IMR-90 (cell line): ENCODE results near the gene PRKN. TPM values are rescaled to one million over a fixed set of nuclear protein-coding genes. Genes with fewer than 3 reads are reported as not detected.

Experiments
- ATAC-seq: fragments of 200-7000 bp; cut with Tn5 transposase; 2 replicates; pipeline ENCODE4 v1.9.1; 2020; ENCODE audit warnings: low read depth, mild to moderate bottlenecking, moderate library complexity
- BruUV-seq: library from RNA; stranded (reverse); fragments of 400-500 nt; replicated peaks from 2 replicates; lab custom pipeline; 2021; lab: Mats Ljungman, UMichigan
- CTCF ChIA-PET: fragments of 300-600 bp; formaldehyde crosslinking; extraction: SDS; loops from one replicate; lab custom pipeline; 2021; ENCODE audit warnings: antibody characterized with exemption; lab: Yijun Ruan, JAX
- POLR2A ChIA-PET: fragments of 300-600 bp; sonication (Branson Sonifier 250); formaldehyde crosslinking; loops from one replicate; lab custom pipeline; 2022; ENCODE audit warnings: antibody characterized with exemption; ENCODE audit not compliant: unreplicated experiment; lab: Charles Lee
- DNase-seq: peaks from one replicate; pipeline ENCODE4 v3.0.0; 2013
- H2AFZ ChIP-seq: replicated peaks from 2 replicates; pipeline ENCODE3; 2013; ENCODE audit warnings: low read length, mild to moderate bottlenecking; ENCODE audit not compliant: poor library complexity
- H2AK5ac ChIP-seq: 2 replicates; pipeline ENCODE4 v1.6.1; 2013; ENCODE audit warnings: low read depth, low read length, inconsistent platforms
- H2AK9ac ChIP-seq: replicated peaks from 2 replicates; pipeline ENCODE3; 2013; ENCODE audit warnings: mild to moderate bottlenecking, low read depth, low read length, moderate library complexity; ENCODE audit not compliant: poor library complexity
- H2BK120ac ChIP-seq: 2 replicates; pipeline ENCODE4 v1.6.1; 2013; ENCODE audit warnings: low read depth, low read length, inconsistent platforms
- H2BK15ac ChIP-seq: 3 replicates; pipeline ENCODE4 v1.6.1; 2013; ENCODE audit warnings: low read depth, low read length, inconsistent platforms
- H2BK20ac ChIP-seq: 2 replicates; pipeline ENCODE4 v1.6.1; 2013; ENCODE audit warnings: low read depth, mild to moderate bottlenecking, inconsistent platforms, low read length, moderate library complexity
- H2BK5ac ChIP-seq: 2 replicates; pipeline ENCODE4 v1.6.1; 2013; ENCODE audit warnings: mild to moderate bottlenecking, low read depth, low read length, inconsistent platforms; ENCODE audit not compliant: poor library complexity, severe bottlenecking
- H3K14ac ChIP-seq: replicated peaks from 2 replicates; pipeline ENCODE4 v1.6.1; 2013; ENCODE audit warnings: low read depth, low read length, inconsistent platforms
- H3K18ac ChIP-seq: 2 replicates; pipeline ENCODE4 v1.6.1; 2013; ENCODE audit warnings: low read depth, low read length, control low read depth
- H3K23ac ChIP-seq: 2 replicates; pipeline ENCODE4 v1.6.1; 2013; ENCODE audit warnings: low read depth, low read length, inconsistent platforms
- H3K27ac ChIP-seq: 2 replicates; pipeline ENCODE4 v1.5.1; 2013; ENCODE audit warnings: mild to moderate bottlenecking, control low read depth, low read length; ENCODE audit not compliant: insufficient read depth
- H3K27me3 ChIP-seq: 2 replicates; pipeline ENCODE4 v1.6.1; 2013; ENCODE audit warnings: low read length; ENCODE audit not compliant: control insufficient read depth, insufficient read depth
- H3K36me3 ChIP-seq: 2 replicates; pipeline ENCODE4 v1.6.1; 2013; ENCODE audit warnings: low read length, mixed read lengths; ENCODE audit not compliant: control insufficient read depth, insufficient read depth
- H3K4ac ChIP-seq: 2 replicates; pipeline ENCODE4 v1.6.1; 2013; ENCODE audit warnings: low read depth, low read length, inconsistent platforms
- H3K4me1 ChIP-seq: 2 replicates; pipeline ENCODE4 v1.6.1; 2013; ENCODE audit warnings: low read length, mixed read lengths; ENCODE audit not compliant: control insufficient read depth, insufficient read depth
- H3K4me2 ChIP-seq: 2 replicates; pipeline ENCODE4 v1.6.1; 2013; ENCODE audit warnings: low read depth, mild to moderate bottlenecking, control low read depth, low read length, moderate library complexity
- H3K4me3 ChIP-seq: 2 replicates; pipeline ENCODE4 v1.5.1; 2013; ENCODE audit warnings: low read depth, mild to moderate bottlenecking, control low read depth, low read length, moderate library complexity; ENCODE audit not compliant: insufficient read depth
- H3K56ac ChIP-seq: 2 replicates; pipeline ENCODE4 v1.6.1; 2013; ENCODE audit warnings: low read length, inconsistent platforms; ENCODE audit not compliant: insufficient read depth; ENCODE audit errors: extremely low read depth
- H3K79me1 ChIP-seq, 2 experiments: 2 replicates each; pipeline ENCODE4 v1.6.1; 2013; ENCODE audit warnings: low read length in 2 of 2, inconsistent platforms in 1 of 2, low read depth in 1 of 2
- H3K9ac ChIP-seq: 2 replicates; pipeline ENCODE4 v1.6.1; 2013; ENCODE audit warnings: low read depth, low read length, control low read depth
- H3K9me1 ChIP-seq: 2 replicates; pipeline ENCODE4 v1.6.1; 2013; ENCODE audit warnings: low read length, inconsistent platforms; ENCODE audit not compliant: insufficient read depth
- H3K9me3 ChIP-seq: 2 replicates; pipeline ENCODE4 v1.6.1; 2013; ENCODE audit warnings: low read length; ENCODE audit not compliant: control insufficient read depth, insufficient read depth
- H4K20me1 ChIP-seq: 2 replicates; pipeline ENCODE4 v1.6.1; 2013; ENCODE audit warnings: low read length, inconsistent platforms; ENCODE audit not compliant: insufficient read depth
- H4K5ac ChIP-seq: 2 replicates; pipeline ENCODE4 v1.6.1; 2013; ENCODE audit warnings: mild to moderate bottlenecking, low read depth, low read length, control low read depth
- H4K8ac ChIP-seq, 2 experiments: 2 replicates each; pipeline ENCODE4 v1.6.1; 2013; ENCODE audit warnings: low read depth in 2 of 2, low read length in 2 of 2, control low read depth in 1 of 2, inconsistent platforms in 1 of 2
- H4K91ac ChIP-seq: 2 replicates; pipeline ENCODE4 v1.6.1; 2013; ENCODE audit warnings: low read depth, low read length, inconsistent platforms; ENCODE audit not compliant: insufficient read depth
- BHLHE40 ChIP-seq: fragments of 150-350 bp; IDR thresholded peaks from 2 replicates; pipeline ENCODE4 v1.6.1; 2016; ENCODE audit warnings: mild to moderate bottlenecking, low read depth, low read length
- CTCF ChIP-seq: conservative IDR thresholded peaks from 2 replicates; pipeline ENCODE4 v1.5.1; 2012; ENCODE audit warnings: mild to moderate bottlenecking, low read depth, low read length, improper control_type of control experiment
- FOS ChIP-seq: fragments of 150-350 bp; IDR thresholded peaks from 2 replicates; pipeline ENCODE4 v1.6.1; 2016; ENCODE audit warnings: low read depth, low read length
- MAFK ChIP-seq: IDR thresholded peaks from 2 replicates; pipeline ENCODE4 v1.6.1; 2012; ENCODE audit warnings: low read depth, low read length, improper control_type of control experiment
- MAZ ChIP-seq: IDR thresholded peaks from 2 replicates; pipeline ENCODE4 v1.6.1; 2012; ENCODE audit warnings: low read depth, mild to moderate bottlenecking, low read length, improper control_type of control experiment, moderate library complexity, borderline replicate concordance
- MXI1 ChIP-seq: IDR thresholded peaks from 2 replicates; pipeline ENCODE4 v1.6.1; 2012; ENCODE audit warnings: low read depth, mild to moderate bottlenecking, low read length, moderate library complexity, borderline replicate concordance
- RCOR1 ChIP-seq: IDR thresholded peaks from 2 replicates; pipeline ENCODE4 v1.6.1; 2012; ENCODE audit warnings: mild to moderate bottlenecking, low read length, improper control_type of control experiment; ENCODE audit not compliant: insufficient replicate concordance
- USF2 ChIP-seq: fragments of 150-350 bp; IDR thresholded peaks from 2 replicates; pipeline ENCODE4 v1.6.1; 2017; ENCODE audit warnings: mild to moderate bottlenecking, antibody characterized with exemption, low read length, low read depth
- WGBS, 2 experiments: methylation state at CpG; one replicate each; pipeline versions ENCODE4 v1.1.5 to v1.1.7; 2013; ENCODE audit warnings: missing lambda C conversion rate in 2 of 2; ENCODE audit not compliant: insufficient read length in 1 of 2; ENCODE audit errors: extremely low coverage in 2 of 2; 5-methylcytosine and 5-hydroxymethylcytosine counted together
- dilution Hi-C: fragments of 300-500 bp; cut with HindIII; formaldehyde crosslinking; loops from one replicate; pipeline ENCODE4 v1.14.3; 2018; ENCODE audit warnings: low sequenced_read_pairs; ENCODE audit not compliant: unreplicated experiment
- in situ Hi-C: fragments of 300-500 bp; cut with MboI; formaldehyde crosslinking; loops from 3 replicates; pipeline ENCODE4 v1.14.3; 2019; ENCODE audit warnings: low sequenced_read_pairs, inconsistent platforms, mixed read lengths
- intact Hi-C: fragments of 100-400 bp; cut with micrococcal nuclease; formaldehyde crosslinking; loops from 2 replicates; pipeline ENCODE4 v1.10.0; 2022
- polyA plus RNA-seq, 3 experiments: library from polyadenylated mRNA; depleted of rRNA; stranded (reverse); fragments of >200 nt; gene quantifications; 2 replicates each; pipeline ENCODE4 v1.2.3, GENCODE V29; 2012; ENCODE audit warnings: low replicate concordance in 1 of 3
- total RNA-seq: library from RNA; depleted of rRNA; stranded (reverse); fragments of >200 nt; gene quantifications from 2 replicates; pipeline ENCODE4 v1.2.3, GENCODE V29; 2012

The PRKN gene
- total and polyA plus RNA-seq, 2 of the 4 experiments (the other 2 are of a cell fraction): 0.15 to 0.18 TPM

- Histone ChIP-seq H2BK120ac (no peak overlapping the region), H4K91ac (no peak overlapping the region), H3K9me1 (no peaks in the 10 kb centered on the region), H3K9me3 (peaks cover 19% of the 10 kb centered on the region), H4K20me1 (no peaks in the 10 kb centered on the region), H4K8ac (no peak overlapping the region), H3K79me1 (no peaks in the 10 kb centered on the region), H2AK5ac (no peak overlapping the region), H3K27me3 (no peaks in the 10 kb centered on the region), H2BK20ac (no peak overlapping the region), H2BK15ac (no peak overlapping the region), H3K4me3 (no peak overlapping the region), H3K9ac (no peak overlapping the region), H3K56ac (no peak overlapping the region), H2AK9ac (no peak overlapping the region), H3K14ac (no peak overlapping the region), H3K27ac (no peak overlapping the region), H4K5ac (no peak overlapping the region), H3K4me2 (no peak overlapping the region), H3K36me3 (no peaks in the 10 kb centered on the region), H3K23ac (no peak overlapping the region), H3K18ac (no peak overlapping the region), H3K4me1 (no peaks in the 10 kb centered on the region), H3K4ac (no peak overlapping the region), H2BK5ac (no peak overlapping the region), H2AFZ (no peak overlapping the region)
- ChIA-PET POLR2A (no interaction called here), CTCF (no interaction called here)
- ATAC-seq (no peak), DNase-seq (no peak)
- no TSS peak for BruUV-seq
- in situ Hi-C loops: no loop called here
- WGBS, 2 experiments: no CpG with 5 or more reads among the region's 6 CpGs
- TF ChIP-seq MAZ (no peak), USF2 (no peak), CTCF (no peak), FOS (no peak), RCOR1 (no peak), MXI1 (no peak), MAFK (no peak), BHLHE40 (no peak)
- intact Hi-C loops: no loop called here
- dilution Hi-C loops: no loop called here
Measured at GRCh38 chr6:161727083-161727833, 1000.3 kb downstream of the PRKN start.
